GM23248 (cell line): ENCODE measurements around the gene UBE3A. TPM values are rescaled to one million over a fixed set of nuclear protein-coding genes. Genes with fewer than 3 reads are reported as not detected.

Experiments
- DNase-seq: peaks from one replicate; pipeline ENCODE4 v3.0.0-alpha.2; 2015
- H2AFZ ChIP-seq: fragments of 200-600 bp; sonication (generic); 2 replicates; pipeline ENCODE4 v1.6.1; 2016; ENCODE audit warnings: antibody characterized with exemption
- H3F3A ChIP-seq: fragments of 200-600 bp; sonication (generic); 2 replicates; pipeline ENCODE4 v1.6.1; 2016; ENCODE audit warnings: mild to moderate bottlenecking, antibody characterized with exemption, mixed run types; ENCODE audit not compliant: insufficient read depth
- H3K27ac ChIP-seq: fragments of 200-600 bp; sonication (generic); 2 replicates; pipeline ENCODE4 v1.5.1; 2016; ENCODE audit warnings: mild to moderate bottlenecking
- H3K27me3 ChIP-seq: fragments of 200-600 bp; sonication (generic); replicated peaks from 2 replicates; pipeline ENCODE4 v1.6.1; 2016; ENCODE audit warnings: mild to moderate bottlenecking; ENCODE audit not compliant: insufficient read depth
- H3K36me3 ChIP-seq: fragments of 200-600 bp; sonication (generic); 2 replicates; pipeline ENCODE4 v1.6.1; 2016; ENCODE audit warnings: low read depth, mild to moderate bottlenecking
- H3K4me1 ChIP-seq: fragments of 200-600 bp; sonication (generic); 2 replicates; pipeline ENCODE4 v1.6.1; 2016; ENCODE audit warnings: mild to moderate bottlenecking; ENCODE audit not compliant: insufficient read depth
- H3K4me2 ChIP-seq: fragments of 200-600 bp; sonication (generic); one replicate; pipeline ENCODE4 v1.6.1; 2016; ENCODE audit warnings: mild to moderate bottlenecking; ENCODE audit not compliant: unreplicated experiment
- H3K4me3 ChIP-seq: fragments of 200-600 bp; sonication (generic); 2 replicates; pipeline ENCODE4 v1.5.1; 2016; ENCODE audit warnings: mild to moderate bottlenecking
- H3K79me2 ChIP-seq: fragments of 200-600 bp; sonication (generic); 2 replicates; pipeline ENCODE4 v1.6.1; 2016; ENCODE audit warnings: mild to moderate bottlenecking; ENCODE audit not compliant: insufficient read depth
- H3K9ac ChIP-seq: fragments of 200-600 bp; sonication (generic); 2 replicates; pipeline ENCODE4 v1.6.1; 2016; ENCODE audit warnings: mild to moderate bottlenecking
- H3K9me2 ChIP-seq: fragments of 200-600 bp; sonication (generic); 2 replicates; pipeline ENCODE4 v1.6.1; 2016; ENCODE audit warnings: mixed run types, mild to moderate bottlenecking, moderate library complexity; ENCODE audit not compliant: insufficient read depth
- H3K9me3 ChIP-seq: fragments of 200-600 bp; sonication (generic); one replicate; pipeline ENCODE4 v1.6.1; 2017; ENCODE audit warnings: low read depth
- H4K20me1 ChIP-seq: fragments of 200-600 bp; sonication (generic); 2 replicates; pipeline ENCODE4 v1.6.0; 2016; ENCODE audit not compliant: insufficient read depth
- EZH2 ChIP-seq: fragments of 200-600 bp; sonication (generic); IDR thresholded peaks from 2 replicates; pipeline ENCODE4 v1.6.1; 2018; ENCODE audit warnings: antibody characterized with exemption, mild to moderate bottlenecking; ENCODE audit not compliant: insufficient read depth, poor library complexity, severe bottlenecking
- EZH2phosphoT487 ChIP-seq: fragments of 200-600 bp; sonication (generic); IDR thresholded peaks from 2 replicates; pipeline ENCODE4 v1.6.1; 2018; ENCODE audit warnings: antibody characterized with exemption, moderate library complexity, mild to moderate bottlenecking, low read depth; ENCODE audit not compliant: insufficient read depth
- WGBS, 2 experiments: methylation state at CpG; one replicate each; pipeline ENCODE4 v1.1.6; 2015 to 2017; ENCODE audit warnings: low lambda C conversion rate in 2 of 2, low coverage in 1 of 2; ENCODE audit errors: missing lambda C conversion rate in 2 of 2; 5-methylcytosine and 5-hydroxymethylcytosine counted together
- in situ Hi-C: fragments of 300-500 bp; cut with MboI; formaldehyde crosslinking; loops from 2 replicates; pipeline ENCODE4 v1.15.0; 2020
- polyA plus RNA-seq: library from polyadenylated mRNA; unstranded; fragments of >200 nt; fragmentation: Nextera tagmentation; extraction: Ambion mirVana; gene quantifications from 2 replicates; pipeline ENCODE4 v1.2.1, GENCODE V29; 2016
- total RNA-seq: library from RNA; depleted of rRNA; stranded (reverse); fragments of >200 nt; shearing (Covaris generic); gene quantifications from 2 replicates; pipeline ENCODE4 v1.2.3, GENCODE V29; 2014

The UBE3A gene
- total and polyA plus RNA-seq, 2 experiments from 2014 or later, result 55.4 to 68.0 TPM

GRCh38 chr15:25402342-25402741 is 36.5 kb downstream of the UBE3A start:
- peaks cover 98% of the 10 kb centered on the region for H3K79me2 ChIP-seq
- H3K4me2 ChIP-seq, result no peak overlapping the region
- H3K9ac ChIP-seq, result no peak overlapping the region
- no peak overlapping the region for H3K4me3 ChIP-seq
- peaks cover 35% of the 10 kb centered on the region for H3K36me3 ChIP-seq
- H3K9me2 ChIP-seq, result no peaks in the 10 kb centered on the region
- H3K27ac ChIP-seq, result no peak overlapping the region
- in situ Hi-C loops, result no loop called here
- no peak overlapping the region for H2AFZ ChIP-seq
- 100% methylated on average over 2 of the region's 2 CpGs for WGBS, 2 experiments
- H3F3A ChIP-seq, result peaks cover 11% of the 10 kb centered on the region; the same call in 1 of the 2 replicates
- no peak for DNase-seq
- no peaks in the 10 kb centered on the region for H3K27me3 ChIP-seq
- TF ChIP-seq EZH2phosphoT487, result no peak
- TF ChIP-seq EZH2, result no peak
- no peaks in the 10 kb centered on the region for H3K9me3 ChIP-seq
- H4K20me1 ChIP-seq, result 0 out of 2 replicates have a peak, but pooled peaks cover 11% of the 10 kb centered on the region
- peaks cover 4% of the 10 kb centered on the region; the same call in 1 of the 2 replicates for H3K4me1 ChIP-seq

- no peak overlapping the region for H3K9ac ChIP-seq
- H3K79me2 ChIP-seq, result peaks cover 98% of the 10 kb centered on the region
- H3K4me3 ChIP-seq, result no peak overlapping the region
- H3K27me3 ChIP-seq, result no peaks in the 10 kb centered on the region
- no peaks in the 10 kb centered on the region for H3K9me3 ChIP-seq
- TF ChIP-seq EZH2phosphoT487 (no peak), EZH2 (no peak)
- DNase-seq, result peak; percentile 31
- peaks cover 11% of the 10 kb centered on the region; the same call in 1 of the 2 replicates for H3F3A ChIP-seq
- in situ Hi-C loops, result no loop called here
- no peak overlapping the region for H2AFZ ChIP-seq
- 0 out of 2 replicates have a peak, but pooled peaks cover 5% of the 10 kb centered on the region for H4K20me1 ChIP-seq
- H3K9me2 ChIP-seq, result no peaks in the 10 kb centered on the region
- H3K27ac ChIP-seq, result no peak overlapping the region
- H3K4me2 ChIP-seq, result no peak overlapping the region
- peaks cover 11% of the 10 kb centered on the region; the same call in 1 of the 2 replicates for H3K4me1 ChIP-seq
- peaks cover 35% of the 10 kb centered on the region for H3K36me3 ChIP-seq
Observed at GRCh38 chr15:25401501-25401900, 37.3 kb downstream of the UBE3A start.

GRCh38 chr15:25397100-25397499 is 41.7 kb downstream of the UBE3A start:
- no peaks in the 10 kb centered on the region for H3K9me3 ChIP-seq
- H3K4me3 ChIP-seq, result no peak overlapping the region
- no peak overlapping the region for H3K4me2 ChIP-seq
- H4K20me1 ChIP-seq, result 0 out of 2 replicates have a peak, but pooled peaks cover 5% of the 10 kb centered on the region
- peak; percentile 28 for DNase-seq
- H2AFZ ChIP-seq, result no peak overlapping the region
- in situ Hi-C loops, result no loop called here
- no peak for TF ChIP-seq EZH2
- no peak for TF ChIP-seq EZH2phosphoT487
- no peak overlapping the region for H3K27ac ChIP-seq
- no peaks in the 10 kb centered on the region for H3K9me2 ChIP-seq
- H3K9ac ChIP-seq, result no peak overlapping the region
- H3K27me3 ChIP-seq, result no peaks in the 10 kb centered on the region
- peaks cover 34% of the 10 kb centered on the region for H3F3A ChIP-seq
- peaks cover 30% of the 10 kb centered on the region for H3K4me1 ChIP-seq
- peaks cover 20% of the 10 kb centered on the region; the same call in 1 of the 2 replicates for H3K36me3 ChIP-seq
- peaks cover 88% of the 10 kb centered on the region for H3K79me2 ChIP-seq

GRCh38 chr15:25394898-25395297 is 43.9 kb downstream of the UBE3A start:
- Histone ChIP-seq H3K9me2 (no peaks in the 10 kb centered on the region), H3K79me2 (peaks cover 82% of the 10 kb centered on the region), H3F3A (peaks cover 45% of the 10 kb centered on the region), H3K9me3 (no peaks in the 10 kb centered on the region), H3K36me3 (0 out of 2 replicates have a peak, but pooled peaks cover 8% of the 10 kb centered on the region), H3K4me2 (no peak overlapping the region), H3K4me3 (no peak overlapping the region), H2AFZ (no peak overlapping the region), H3K9ac (no peak overlapping the region), H3K27me3 (no peaks in the 10 kb centered on the region), H3K27ac (no peak overlapping the region), H4K20me1 (0 out of 2 replicates have a peak, but pooled peaks cover 12% of the 10 kb centered on the region), H3K4me1 (peaks cover 46% of the 10 kb centered on the region)
- in situ Hi-C loops, result no loop called here
- 98 to 100% methylated on average over 2 of the region's 2 CpGs for WGBS, 2 experiments
- DNase-seq, result no peak
- TF ChIP-seq EZH2, result no peak
- TF ChIP-seq EZH2phosphoT487, result no peak

- no peak overlapping the region for H2AFZ ChIP-seq
- H3K9me2 ChIP-seq, result no peaks in the 10 kb centered on the region
- H3K27me3 ChIP-seq, result no peaks in the 10 kb centered on the region
- H3K4me3 ChIP-seq, result peak overlapping the region; percentile 65
- peaks cover 84% of the 10 kb centered on the region for H3K79me2 ChIP-seq
- H3K27ac ChIP-seq, result peak overlapping the region; percentile 81
- DNase-seq, result peak; percentile 32
- in situ Hi-C loops, result no loop called here
- no peaks in the 10 kb centered on the region for H3K36me3 ChIP-seq
- peaks cover 26% of the 10 kb centered on the region for H4K20me1 ChIP-seq
- peaks cover 64% of the 10 kb centered on the region for H3F3A ChIP-seq
- no peaks in the 10 kb centered on the region for H3K9me3 ChIP-seq
- peaks cover 46% of the 10 kb centered on the region for H3K4me1 ChIP-seq
- TF ChIP-seq EZH2, result no peak
- TF ChIP-seq EZH2phosphoT487, result no peak
- H3K4me2 ChIP-seq, result peak overlapping the region; percentile 68
- 39 to 42% methylated on average over 3 of the region's 3 CpGs for WGBS, 2 experiments
- H3K9ac ChIP-seq, result peak overlapping the region; percentile 55
Observed at GRCh38 chr15:25392806-25393205, 46.0 kb downstream of the UBE3A start.
